Measurements from ENCODE around the gene FAM3D. TPM values are rescaled to one million over a fixed set of nuclear protein-coding genes. Genes with fewer than 3 reads are reported as not detected.

FAM3D gene
- total and polyA plus RNA-seq, 10 of the 15 experiments (the other 5 are each of a cell fraction or from before 2014, with no cell fraction given) = 0.04 to 0.07 TPM; not detected in 8

- peak; percentile 41 for TF ChIP-seq USF1 (IDR thresholded peaks at IDR 0.05; ENCODE audit: borderline replicate concordance, extremely low read length, insufficient read depth, low read depth, low read length)
- peak; percentile 73 for TF ChIP-seq RUNX3 (IDR thresholded peaks at IDR 0.05; ENCODE audit: low read length)
- no peak for TF ChIP-seq NRF1 (conservative IDR thresholded peaks at IDR 0.05; ENCODE audit: low read depth, low read length)
- TF ChIP-seq PML (IDR thresholded peaks at IDR 0.05; ENCODE audit: low read length) = no peak
- TF ChIP-seq BCL11A (IDR thresholded peaks at IDR 0.05; ENCODE audit: low read depth, low read length) = no peak
- TF ChIP-seq FOXM1 (IDR thresholded peaks at IDR 0.05; ENCODE audit: low read depth, low read length) = no peak
- no peak for TF ChIP-seq ESRRA (IDR thresholded peaks at IDR 0.05; ENCODE audit: low read length)
- TF ChIP-seq NR2C1 (IDR thresholded peaks at IDR 0.05) = no peak
- no peak for TF ChIP-seq MTA2 (IDR thresholded peaks at IDR 0.05; ENCODE audit: low read depth)
- TF ChIP-seq ATF2 (IDR thresholded peaks at IDR 0.05; ENCODE audit: low read length) = peak; percentile 35; the same call in 1 of the 2 replicates
- no peak for TF ChIP-seq NBN (IDR thresholded peaks at IDR 0.05)
- TF ChIP-seq SMAD5 (IDR thresholded peaks at IDR 0.05; ENCODE audit: low read depth) = no peak
- TF ChIP-seq ATF7 (IDR thresholded peaks at IDR 0.05; ENCODE audit: low read depth) = no peak
- no peak for TF ChIP-seq PAX5 (IDR thresholded peaks at IDR 0.05; ENCODE audit: borderline replicate concordance, low read depth, low read length)
- no peak for TF ChIP-seq WRNIP1 (IDR thresholded peaks at IDR 0.05; ENCODE audit: borderline replicate concordance, low read depth, low read length)
- no peak for TF ChIP-seq TBL1XR1 (IDR thresholded peaks at IDR 0.05; ENCODE audit: low read depth, low read length)
- no peak for TF ChIP-seq BCL3 (IDR thresholded peaks at IDR 0.05; ENCODE audit: borderline replicate concordance, insufficient read depth, low read depth, low read length, poor library complexity, severe bottlenecking)
- no peak for TF ChIP-seq CHD1 (IDR thresholded peaks at IDR 0.05; ENCODE audit: low read depth, low read length)
- no peak for TF ChIP-seq TCF12 (IDR thresholded peaks at IDR 0.05; ENCODE audit: low read depth, low read length)
- TF ChIP-seq GABPA (IDR thresholded peaks at IDR 0.05; ENCODE audit: low read depth) = no peak
- TF ChIP-seq EZH2 (IDR thresholded peaks at IDR 0.05; ENCODE audit: borderline replicate concordance, control insufficient read depth, low read depth, low read length) = no peak
- no peak for TF ChIP-seq PAX8 (IDR thresholded peaks at IDR 0.05)
- no peak for TF ChIP-seq YY1 (IDR thresholded peaks at IDR 0.05; ENCODE audit: low read depth, low read length)
- no peak for TF ChIP-seq ZNF592 (IDR thresholded peaks at IDR 0.05)
- no peak for TF ChIP-seq NFIC (IDR thresholded peaks at IDR 0.05; ENCODE audit: low read depth, low read length)
Measured at GRCh38 chr3:58609990-58610389, 56.6 kb downstream of the FAM3D start (continued).
